GM21717 (cell line): ENCODE data around the gene PHF14.

Experiments used
- ATAC-seq: cut with Tn5 transposase; IDR thresholded peaks from one replicate; pipeline ENCODE4 v1.9.1; 2021; ENCODE audit warnings: mild to moderate bottlenecking, moderate library complexity; ENCODE audit not compliant: unreplicated experiment

Gene PHF14

DNA sequence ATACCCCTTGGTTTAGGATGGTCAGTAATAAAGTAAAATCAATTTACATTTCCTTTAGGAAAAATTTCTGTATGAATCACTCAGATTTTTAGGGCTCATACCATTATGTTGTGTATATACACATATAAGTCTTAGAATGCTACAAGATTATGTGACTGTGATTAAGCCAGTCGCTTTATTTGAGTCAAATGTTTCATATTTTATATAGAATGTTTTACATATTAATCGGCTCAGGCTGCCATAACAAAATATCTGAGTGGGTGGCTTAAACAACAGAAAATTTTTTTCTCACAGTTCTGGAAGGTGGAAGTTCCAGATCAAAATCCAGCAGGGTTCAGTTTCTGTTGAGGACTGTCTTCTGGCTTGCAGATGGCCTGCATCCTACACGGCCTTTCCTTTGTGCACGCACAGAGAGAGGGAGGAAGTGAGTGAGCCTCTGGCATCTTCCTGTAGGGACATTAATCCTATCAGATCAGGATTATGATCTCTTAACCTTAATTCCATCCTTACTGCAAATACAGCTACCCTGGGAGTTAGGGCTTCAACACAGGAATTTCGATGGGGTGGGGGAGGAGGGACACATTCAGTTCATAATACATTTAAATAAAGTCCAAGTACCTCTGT, 198.0 kb downstream of the PHF14 start:
- no peak for ATAC-seq

DNA sequence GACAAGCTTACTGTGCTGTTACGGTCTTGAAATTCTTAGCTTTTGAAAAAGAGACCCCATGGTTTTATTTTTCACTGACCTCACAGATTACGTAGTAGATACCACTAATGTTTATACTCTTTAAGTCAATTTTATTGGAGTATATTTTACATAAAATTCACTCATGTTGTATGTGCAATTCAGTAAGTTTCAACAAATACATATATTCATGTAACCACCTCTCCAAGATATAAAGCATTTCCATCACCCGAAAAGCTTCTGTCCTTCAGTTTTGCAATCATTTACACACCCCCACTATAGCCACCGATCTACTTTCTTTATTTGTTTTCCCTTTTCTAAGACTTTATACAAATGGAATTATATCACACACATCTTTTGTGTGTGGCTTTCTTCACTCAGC, 199.2 kb downstream of the PHF14 start:
- no peak for ATAC-seq

DNA sequence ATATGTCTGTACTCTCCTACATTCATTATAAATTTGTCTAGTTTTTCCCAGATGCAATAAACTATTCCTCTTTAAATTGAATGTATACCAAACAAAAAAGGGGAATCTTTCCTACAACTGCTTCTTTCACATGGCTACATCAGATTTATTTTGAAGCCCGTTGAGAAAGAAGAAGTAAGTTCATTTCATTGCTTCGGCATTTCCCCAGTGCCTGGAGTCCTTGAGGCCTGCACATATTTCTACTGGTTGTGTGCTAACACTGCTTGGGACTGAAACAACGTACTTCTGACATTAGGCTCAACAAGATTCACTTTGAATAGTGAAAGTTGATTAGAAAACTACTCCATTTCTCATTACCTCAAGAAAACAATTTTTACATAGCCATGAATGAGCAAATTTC, 201.7 kb downstream of the PHF14 start:
- no peak for ATAC-seq

DNA sequence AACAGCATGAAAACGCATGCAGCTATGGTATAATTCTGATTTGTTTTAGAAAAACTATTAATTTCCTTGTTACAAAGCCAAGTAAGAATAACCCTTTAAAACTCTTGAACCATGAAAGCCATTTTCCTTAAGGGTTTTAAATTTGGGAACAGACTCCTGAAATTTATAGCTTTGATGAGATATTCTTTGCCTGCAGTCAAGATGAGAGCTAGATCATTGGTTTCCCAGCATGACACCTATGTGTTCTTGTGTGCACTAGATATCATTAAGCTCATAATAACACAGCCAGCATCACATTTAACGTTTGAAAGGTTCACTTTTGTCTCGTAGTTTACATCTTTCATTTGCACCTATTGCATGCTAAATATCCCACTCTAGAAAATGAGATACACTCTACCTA, 202.2 kb downstream of the PHF14 start:
- no peak for ATAC-seq

- no peak for ATAC-seq
Measured at GRCh38 chr7:11176985-11177555, 203.4 kb downstream of the PHF14 start.

DNA sequence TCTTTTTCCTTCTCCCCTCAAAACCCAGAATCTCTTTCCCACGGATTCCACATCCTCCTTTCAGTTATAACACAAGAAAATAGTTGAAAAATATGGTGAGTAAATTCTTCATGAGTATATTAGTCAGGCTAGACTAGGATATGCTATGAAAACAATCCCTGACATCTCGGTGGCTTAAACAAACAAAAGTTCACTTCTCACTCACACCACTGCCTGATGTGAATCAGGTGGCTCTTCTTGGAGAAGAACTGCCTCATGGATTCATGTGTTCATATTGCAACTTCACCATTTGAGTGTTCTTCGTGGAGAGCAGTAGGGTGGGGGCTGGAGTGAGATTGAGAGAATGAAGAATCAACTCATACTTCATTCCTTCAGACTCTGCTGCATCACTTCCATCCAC, 204.1 kb downstream of the PHF14 start:
- no peak for ATAC-seq

DNA sequence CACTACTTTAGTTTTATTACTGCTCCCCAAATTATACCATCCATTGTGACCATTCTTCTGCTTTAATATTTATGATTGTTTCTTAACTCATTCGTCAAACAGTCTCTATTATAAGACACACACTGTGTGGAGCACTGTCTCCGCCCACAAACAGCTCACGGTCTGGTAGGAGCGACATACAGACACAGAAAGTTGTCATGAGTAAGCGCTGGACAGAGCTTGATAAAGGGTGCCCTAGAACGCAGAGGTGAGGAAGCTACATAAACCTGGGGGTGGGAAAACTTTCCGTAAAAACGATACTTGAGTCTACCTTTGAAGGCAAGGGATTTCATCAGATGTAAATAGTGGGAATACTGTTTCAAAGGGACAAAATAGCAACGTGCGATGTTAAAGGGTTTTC, 207.9 kb downstream of the PHF14 start:
- ATAC-seq = no peak

DNA sequence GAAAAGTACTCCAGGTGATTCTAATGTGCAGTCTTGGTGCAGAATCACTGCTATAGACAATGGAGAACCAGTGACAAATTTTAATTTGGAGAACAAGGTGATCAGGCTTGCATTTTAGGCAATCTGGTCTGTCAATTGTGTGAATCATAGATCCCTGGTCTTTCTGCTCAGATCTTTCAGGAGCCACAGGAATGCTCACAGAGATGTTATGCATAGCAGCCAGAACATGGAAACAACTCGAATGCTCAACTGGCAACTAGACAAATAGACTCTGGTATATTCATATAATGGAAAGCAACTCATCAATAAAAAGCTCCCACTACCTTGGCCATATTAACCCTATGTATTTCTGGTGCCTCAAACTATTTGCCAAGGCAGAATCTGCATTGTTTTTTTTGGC, 209.1 kb downstream of the PHF14 start:
- no peak for ATAC-seq

DNA sequence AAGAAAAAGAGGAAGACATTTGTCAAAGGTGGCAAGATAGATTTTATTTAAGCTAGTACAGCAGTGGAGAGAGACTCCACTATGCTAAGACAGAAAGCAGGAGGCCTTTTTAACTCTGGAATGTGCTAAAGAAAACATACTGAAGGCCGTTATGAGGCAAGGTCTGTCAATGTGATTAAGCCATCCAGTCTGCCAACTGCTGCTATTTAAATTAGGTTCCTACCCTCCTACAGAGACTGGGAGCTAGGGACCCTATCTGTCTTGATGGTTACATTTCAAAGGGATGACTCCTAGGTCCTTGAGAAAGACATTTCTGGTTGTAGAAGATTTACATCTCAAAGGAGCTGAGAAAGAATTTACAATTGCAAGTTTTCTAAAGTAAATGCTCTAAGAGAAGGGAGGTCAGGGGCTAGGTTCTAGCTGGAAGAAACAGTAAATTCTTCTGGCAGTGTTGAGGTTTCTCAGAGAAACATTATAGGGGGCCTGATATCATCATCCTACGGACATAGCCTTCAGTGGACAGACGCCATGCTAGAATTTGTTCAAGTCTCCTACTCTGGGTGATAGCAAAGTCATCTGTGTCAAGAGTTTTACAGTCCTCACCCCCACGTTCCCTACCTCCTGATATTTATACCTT, 211.6 kb downstream of the PHF14 start:
- no peak for ATAC-seq

- ATAC-seq = no peak
Measured at GRCh38 chr7:11188529-11189310, 215.0 kb downstream of the PHF14 start.

DNA sequence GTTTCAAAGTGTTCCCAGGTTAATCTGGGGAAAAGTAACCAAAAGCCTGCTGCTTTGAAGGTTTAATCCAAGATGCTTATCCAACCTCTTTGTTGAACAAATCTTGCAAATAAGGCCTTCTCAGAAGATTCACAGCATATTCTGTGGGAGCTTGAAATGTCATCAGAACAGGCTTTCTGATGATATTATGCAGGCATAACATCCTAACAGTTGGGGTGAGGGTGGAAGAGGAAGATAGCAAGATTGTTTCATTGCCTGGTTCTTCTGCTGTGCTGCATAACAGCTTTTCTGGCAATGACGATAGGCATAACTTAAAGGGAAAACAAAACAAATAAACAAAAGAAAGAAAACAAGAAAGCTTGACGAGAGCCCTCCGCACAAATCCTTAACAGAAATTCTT, 217.4 kb downstream of the PHF14 start:
- ATAC-seq = no peak

GRCh38 chr7:11191574-11192220, 218.0 kb downstream of the PHF14 start:
- ATAC-seq = no peak

DNA sequence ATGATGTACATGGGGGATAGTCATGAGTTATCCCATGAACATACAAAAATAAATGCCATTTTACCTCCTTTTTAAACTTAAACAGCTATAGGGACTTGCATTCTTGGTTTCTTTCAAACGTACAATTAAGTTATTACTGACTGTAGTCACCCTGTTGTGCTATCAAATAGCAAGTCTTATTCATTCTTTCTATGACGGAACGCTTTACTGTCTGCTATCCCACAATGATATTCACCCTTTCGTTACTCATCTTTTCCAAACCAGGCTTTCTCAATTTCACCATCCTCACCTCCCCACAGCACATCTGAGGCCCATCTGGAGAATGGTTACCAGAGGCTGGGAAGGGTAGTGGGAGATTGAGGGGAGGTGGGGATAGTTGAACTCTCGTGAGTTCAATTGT, 218.8 kb downstream of the PHF14 start:
- no peak for ATAC-seq

DNA sequence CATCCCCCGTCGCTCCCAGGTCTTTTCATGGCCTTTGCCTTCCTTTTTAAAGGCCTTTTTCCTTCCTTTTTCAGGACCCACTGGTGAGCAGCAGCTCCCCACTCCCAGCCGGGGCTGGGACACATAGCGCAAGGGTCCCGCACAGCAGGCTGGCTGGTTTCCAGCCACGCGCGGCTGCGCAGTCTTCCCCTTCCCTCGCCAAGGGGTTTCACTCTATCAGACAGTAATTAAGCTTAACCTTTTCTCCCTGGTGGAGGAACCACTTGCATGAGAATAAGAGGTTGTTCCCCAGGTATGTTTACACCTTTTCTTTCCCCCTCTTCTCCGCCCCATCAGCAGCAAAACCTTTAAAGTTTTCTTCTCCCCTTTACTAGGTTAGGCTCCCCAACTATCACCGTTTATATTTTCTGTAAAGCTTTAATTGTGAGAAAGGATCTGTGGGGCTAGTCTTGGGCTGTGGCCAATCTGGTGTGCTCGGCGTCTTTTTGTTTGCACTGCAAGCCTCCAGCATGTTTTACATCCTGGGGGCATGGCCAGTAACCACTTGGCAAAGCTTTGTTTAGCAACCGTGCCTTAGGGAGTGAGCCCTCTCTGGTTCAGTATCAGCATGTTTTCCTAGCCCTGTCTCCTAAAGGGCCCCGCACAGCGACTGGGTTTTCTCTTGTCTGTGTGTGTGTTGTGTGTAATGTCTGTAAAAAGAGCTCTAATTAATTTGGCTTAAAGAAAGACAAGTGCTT, 219.6 kb downstream of the PHF14 start:
- no peak for ATAC-seq

- ATAC-seq = no peak
Measured at GRCh38 chr7:11193888-11194287, 220.2 kb downstream of the PHF14 start.

- no peak for ATAC-seq
Measured at GRCh38 chr7:11194492-11194891, 220.8 kb downstream of the PHF14 start.

- ATAC-seq = no peak
Measured at GRCh38 chr7:11195502-11195901, 221.8 kb downstream of the PHF14 start.

DNA sequence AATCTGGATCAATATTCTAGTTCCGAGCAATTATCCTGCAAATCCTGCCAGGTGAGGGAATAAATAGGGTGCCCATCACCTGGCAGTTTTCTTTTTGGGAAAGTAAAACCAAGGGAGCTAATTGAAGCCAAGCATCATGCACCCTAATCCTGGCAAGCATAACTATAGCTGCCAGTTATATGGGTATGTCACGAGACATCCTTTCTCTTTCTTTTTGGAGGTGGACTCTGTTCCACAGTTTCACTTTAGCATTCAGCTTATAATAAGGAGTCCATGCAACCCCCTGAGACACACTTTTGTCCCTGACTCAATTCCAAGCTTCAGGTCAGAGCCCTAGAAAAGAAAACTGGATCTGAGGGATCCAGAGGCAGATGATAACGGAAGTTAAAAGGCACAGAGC, 222.5 kb downstream of the PHF14 start:
- no peak for ATAC-seq

DNA sequence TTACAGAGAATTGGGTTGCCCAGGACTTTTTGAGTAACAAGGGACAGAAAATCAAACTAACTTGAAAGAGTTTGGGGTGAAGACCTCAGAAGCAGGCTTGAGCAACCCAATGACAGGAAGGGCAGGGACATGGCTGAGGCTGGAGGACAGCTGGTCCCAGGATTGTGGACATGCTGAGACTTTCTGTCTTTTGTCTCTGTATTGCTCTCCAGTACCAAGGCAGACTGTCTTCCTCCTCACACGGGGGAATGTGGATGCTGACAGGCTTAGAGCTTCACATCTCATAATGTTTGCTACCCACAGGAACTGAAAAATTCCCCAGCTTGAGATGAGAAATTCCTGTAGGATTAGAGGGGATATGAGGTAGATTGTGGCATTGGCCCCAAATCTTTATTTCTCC, 229.6 kb downstream of the PHF14 start:
- ATAC-seq = no peak

- no peak for ATAC-seq
Measured at GRCh38 chr7:11203683-11204082, 230.0 kb downstream of the PHF14 start.
